ENCODE data around the gene EYA4.

The EYA4 gene

DNA sequence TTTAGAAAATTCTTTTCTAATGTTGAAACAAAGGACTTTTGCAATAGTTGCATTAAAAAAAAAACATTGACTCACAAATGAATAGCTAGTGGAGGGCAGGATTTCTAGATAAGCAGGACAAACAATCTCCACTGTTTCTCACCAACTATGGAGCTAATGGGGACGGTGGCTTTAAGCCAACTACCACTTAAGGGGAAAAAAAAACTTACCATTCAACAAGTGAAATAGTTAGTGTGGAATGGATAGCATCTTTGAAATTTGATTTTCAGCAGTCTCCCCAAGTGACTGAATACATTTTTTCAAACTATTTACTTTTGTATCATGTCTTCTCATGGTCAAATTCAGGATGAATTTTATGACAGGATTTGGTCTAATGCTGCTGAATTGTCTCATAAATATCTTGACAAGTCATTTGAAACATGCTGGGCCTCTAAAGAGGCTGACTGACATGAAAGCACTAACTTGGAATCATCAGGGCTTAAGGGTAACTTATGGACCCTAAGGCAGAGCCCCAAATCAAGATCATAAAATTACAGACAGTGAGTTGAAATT lies 100.5 kb downstream of the EYA4 start:
- no peak for DNase-seq (ENCODE audit: insufficient read length, low spot score)
- no peak for FAIRE-seq

GRCh38 chr6:133343220-133343619 lies 102.1 kb downstream of the EYA4 start:
- FAIRE-seq (no peak), DNase-seq (ENCODE audit: insufficient read length, low spot score) (no peak)

- FAIRE-seq (no peak), DNase-seq (ENCODE audit: insufficient read length, low spot score) (no peak)
Measured at GRCh38 chr6:133348846-133349245, 107.7 kb downstream of the EYA4 start.

GRCh38 chr6:133350928-133351327 lies 109.8 kb downstream of the EYA4 start:
- FAIRE-seq (no peak), DNase-seq (ENCODE audit: insufficient read length, low spot score) (no peak)

- FAIRE-seq (no peak), DNase-seq (ENCODE audit: insufficient read length, low spot score) (no peak)
Measured at GRCh38 chr6:133352046-133352445, 110.9 kb downstream of the EYA4 start.

GRCh38 chr6:133353061-133353460 lies 111.9 kb downstream of the EYA4 start:
- DNase-seq (ENCODE audit: insufficient read length, low spot score) (no peak), FAIRE-seq (no peak)

DNA sequence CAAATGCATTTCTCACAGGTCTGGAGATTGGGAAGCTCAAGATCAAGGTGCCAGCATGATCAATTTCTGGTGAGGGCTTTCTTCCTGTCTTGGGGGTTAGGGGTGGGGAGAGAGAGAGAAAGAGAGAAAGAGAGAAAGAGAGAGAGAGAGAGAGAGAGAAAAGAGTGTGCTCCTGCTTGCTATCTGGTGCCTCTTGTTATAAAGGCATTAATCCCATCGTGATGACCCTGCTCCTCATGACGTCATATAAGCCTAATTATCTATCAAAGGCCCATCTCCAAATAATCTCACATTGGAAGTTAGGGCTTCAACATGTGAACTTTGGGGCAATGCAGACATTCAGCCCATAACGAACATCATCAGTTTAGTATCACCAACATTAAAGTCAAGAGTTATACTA lies 114.8 kb downstream of the EYA4 start:
- DNase-seq (ENCODE audit: insufficient read length, low spot score) (no peak), FAIRE-seq (no peak)

DNA sequence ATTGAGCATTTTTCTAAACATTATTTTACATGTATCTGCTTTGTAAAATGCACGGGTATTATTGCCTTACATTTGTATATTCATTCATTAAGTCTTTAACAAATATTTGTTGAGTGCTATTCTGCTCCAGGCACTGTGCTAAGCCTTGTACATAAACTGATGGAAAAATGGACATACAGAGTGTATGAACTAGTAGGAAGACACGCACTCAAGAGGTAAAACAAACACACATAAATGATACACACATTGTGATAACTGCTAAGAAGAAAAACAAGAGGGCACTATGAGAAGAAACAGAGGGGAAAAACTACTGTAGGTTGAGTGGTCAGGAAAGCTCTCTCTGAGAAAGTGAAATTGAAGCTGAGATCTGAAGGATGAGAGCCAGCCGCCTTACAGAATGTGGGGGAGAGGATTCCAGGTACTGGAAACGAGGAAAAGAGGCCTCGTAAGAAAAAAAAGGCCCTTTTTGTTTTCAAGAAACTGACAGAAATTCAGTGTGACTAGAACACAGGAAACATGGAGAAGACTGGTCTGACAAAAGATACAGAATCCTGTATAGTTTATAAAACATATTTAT lies 117.5 kb downstream of the EYA4 start:
- DNase-seq (ENCODE audit: insufficient read length, low spot score) (no peak), FAIRE-seq (no peak)

GRCh38 chr6:133359256-133359655 lies 118.1 kb downstream of the EYA4 start:
- FAIRE-seq (no peak), DNase-seq (ENCODE audit: insufficient read length, low spot score) (no peak)

GRCh38 chr6:133359760-133360159 lies 118.6 kb downstream of the EYA4 start:
- DNase-seq (ENCODE audit: insufficient read length, low spot score), result no peak
- FAIRE-seq, result no peak

DNA sequence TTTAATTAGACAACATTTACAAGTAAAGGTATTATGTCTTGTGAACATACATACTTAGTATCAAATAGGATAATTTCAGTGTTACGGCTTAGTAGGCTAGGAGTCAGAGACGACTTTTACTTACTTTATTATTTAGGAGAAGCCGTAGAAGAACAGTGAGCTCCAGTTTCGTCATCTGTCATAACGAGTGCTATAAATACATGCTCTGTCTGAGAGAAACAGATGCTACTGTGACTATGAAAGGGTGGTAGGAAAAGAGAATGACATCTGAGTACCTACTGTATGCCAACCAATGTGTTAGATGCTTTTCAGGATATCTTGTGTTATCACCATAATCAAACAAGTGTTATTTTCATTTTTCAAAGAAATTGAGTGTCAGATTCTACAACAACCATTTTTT lies 119.0 kb downstream of the EYA4 start:
- no peak for FAIRE-seq
- DNase-seq (ENCODE audit: insufficient read length, low spot score), result no peak

DNA sequence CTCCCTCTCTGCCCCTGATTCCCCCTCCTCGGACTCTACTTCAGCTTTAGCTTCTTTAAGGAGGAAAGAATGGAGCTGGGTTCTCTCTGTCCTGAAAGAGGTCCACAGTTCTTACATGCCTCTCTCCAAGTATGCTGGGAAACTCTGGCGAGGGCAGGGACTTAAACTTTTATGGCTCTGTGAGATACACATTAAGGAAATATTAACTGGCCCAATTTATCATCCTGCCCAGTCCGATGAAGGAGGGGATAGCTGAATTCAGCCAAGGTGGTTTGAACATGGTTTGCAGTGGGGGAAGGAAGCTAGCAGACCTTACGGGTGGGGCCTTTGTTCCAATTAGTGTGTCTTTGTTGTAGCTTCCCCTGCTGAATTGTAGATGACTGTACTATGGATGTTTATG lies 121.7 kb downstream of the EYA4 start:
- no peak for DNase-seq (ENCODE audit: insufficient read length, low spot score)
- FAIRE-seq, result no peak

DNA sequence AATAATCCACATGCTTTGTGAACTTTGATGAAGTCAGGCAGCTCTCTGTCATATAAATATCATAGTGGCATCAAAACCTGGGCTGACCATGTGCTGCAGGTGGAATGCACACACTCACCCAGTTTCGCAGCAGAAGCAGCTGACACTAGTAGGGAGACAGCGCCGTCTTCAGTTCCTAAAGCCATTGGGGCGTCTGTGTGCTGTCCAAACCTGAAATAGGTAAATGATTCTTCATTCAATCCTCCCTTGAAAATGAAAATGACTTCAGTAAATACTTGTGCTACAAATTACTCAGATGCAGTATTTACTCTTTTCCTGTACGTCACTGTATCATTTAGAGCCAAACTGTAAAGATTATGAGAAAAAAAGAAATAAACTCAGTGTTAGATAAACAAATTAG lies 127.5 kb downstream of the EYA4 start:
- FAIRE-seq (no peak), DNase-seq (ENCODE audit: insufficient read length, low spot score) (no peak)

DNA sequence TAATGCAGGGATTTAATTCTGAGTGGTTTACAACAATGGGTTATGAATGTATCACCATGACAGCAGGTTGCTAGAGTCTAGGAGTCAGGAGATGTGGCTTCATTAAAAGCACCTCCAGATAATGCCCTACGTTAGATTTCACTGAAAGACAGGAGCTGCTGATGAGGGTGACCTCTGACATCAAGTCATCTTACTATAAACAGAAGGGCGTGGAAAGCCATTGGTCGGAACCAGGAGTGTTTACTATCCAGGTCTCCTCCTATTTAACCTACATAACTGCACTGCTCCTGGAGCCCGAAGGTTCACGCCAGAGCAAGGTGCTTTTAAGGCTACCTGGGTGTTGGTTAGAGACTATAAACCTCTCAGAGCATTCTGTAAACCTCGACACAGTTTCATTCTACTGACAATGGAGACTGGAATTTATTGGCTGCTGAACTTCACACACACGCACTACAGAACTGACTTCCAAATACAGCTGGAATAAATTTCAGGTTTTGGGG lies 128.7 kb downstream of the EYA4 start:
- DNase-seq (ENCODE audit: insufficient read length, low spot score) (no peak), FAIRE-seq (no peak)

DNA sequence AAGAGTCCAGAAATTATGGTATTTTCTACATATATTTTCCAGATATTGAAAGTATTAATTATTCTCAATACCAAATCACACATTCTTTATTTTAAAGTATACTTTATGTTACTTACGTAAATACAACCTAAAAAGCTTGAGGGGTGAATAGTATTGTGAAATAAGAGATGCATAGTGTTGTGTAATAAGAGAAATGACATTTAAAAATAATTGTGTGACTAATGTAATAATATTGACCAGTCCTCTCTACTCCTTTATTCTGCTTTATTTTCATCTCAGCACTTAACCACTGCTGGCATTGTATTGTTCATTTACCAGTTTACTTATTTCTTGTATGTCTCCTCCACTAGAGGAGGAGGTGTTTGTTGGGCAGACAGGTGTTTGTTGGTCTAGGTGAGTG lies 135.6 kb downstream of the EYA4 start:
- DNase-seq (ENCODE audit: insufficient read length, low spot score) (no peak), FAIRE-seq (no peak)

- no peak for DNase-seq (ENCODE audit: insufficient read length, low spot score)
- no peak for FAIRE-seq
Measured at GRCh38 chr6:133377219-133377618, 136.1 kb downstream of the EYA4 start.

DNA sequence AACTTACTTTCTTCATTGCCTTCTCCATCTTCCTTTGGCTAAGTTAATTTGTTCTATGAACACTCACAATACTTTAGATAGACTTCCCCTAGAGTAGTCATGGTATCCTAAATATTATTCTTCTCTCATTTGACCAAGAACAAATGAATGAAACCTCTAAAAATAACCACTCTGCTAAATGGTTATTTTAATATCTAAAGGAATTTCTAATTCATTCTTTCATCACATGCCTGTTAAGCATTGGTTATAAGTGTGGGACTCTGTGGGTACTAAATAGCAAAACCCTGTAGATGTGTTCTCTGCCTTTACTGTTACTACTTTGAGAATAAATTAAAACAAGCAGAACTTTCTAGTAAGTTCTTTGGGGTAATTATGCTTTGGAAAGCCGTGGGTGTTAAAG lies 138.9 kb downstream of the EYA4 start:
- DNase-seq (ENCODE audit: insufficient read length, low spot score) (no peak), FAIRE-seq (no peak)

DNA sequence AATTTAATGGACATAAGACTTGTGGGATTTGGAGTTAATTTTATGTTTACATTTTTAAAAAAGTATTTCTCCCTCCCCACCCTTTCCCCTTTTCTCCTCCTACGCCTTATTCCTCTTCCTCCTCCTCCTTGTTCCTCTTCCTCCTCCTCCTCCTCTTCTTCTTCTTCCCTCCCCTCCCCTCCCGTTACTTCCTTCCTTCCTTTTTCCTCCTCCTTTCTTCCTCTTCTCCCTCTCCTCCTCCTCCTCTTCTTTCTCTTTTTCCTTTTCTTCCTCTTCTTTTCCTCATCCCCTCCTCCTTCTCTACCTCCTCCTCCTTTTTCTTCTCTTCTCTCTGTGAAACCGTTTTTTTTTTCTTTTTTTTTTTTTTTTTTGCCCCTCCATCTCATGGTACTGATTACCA lies 139.6 kb downstream of the EYA4 start:
- FAIRE-seq (no peak), DNase-seq (ENCODE audit: insufficient read length, low spot score) (no peak)

GRCh38 chr6:133388731-133389130 lies 147.6 kb downstream of the EYA4 start:
- DNase-seq (ENCODE audit: insufficient read length, low spot score) (no peak), FAIRE-seq (no peak)

- DNase-seq (ENCODE audit: insufficient read length, low spot score) (no peak), FAIRE-seq (no peak)
Measured at GRCh38 chr6:133390168-133390567, 149.0 kb downstream of the EYA4 start.

- DNase-seq (ENCODE audit: insufficient read length, low spot score), result no peak
- no peak for FAIRE-seq
Measured at GRCh38 chr6:133392015-133392414, 150.9 kb downstream of the EYA4 start.

DNA sequence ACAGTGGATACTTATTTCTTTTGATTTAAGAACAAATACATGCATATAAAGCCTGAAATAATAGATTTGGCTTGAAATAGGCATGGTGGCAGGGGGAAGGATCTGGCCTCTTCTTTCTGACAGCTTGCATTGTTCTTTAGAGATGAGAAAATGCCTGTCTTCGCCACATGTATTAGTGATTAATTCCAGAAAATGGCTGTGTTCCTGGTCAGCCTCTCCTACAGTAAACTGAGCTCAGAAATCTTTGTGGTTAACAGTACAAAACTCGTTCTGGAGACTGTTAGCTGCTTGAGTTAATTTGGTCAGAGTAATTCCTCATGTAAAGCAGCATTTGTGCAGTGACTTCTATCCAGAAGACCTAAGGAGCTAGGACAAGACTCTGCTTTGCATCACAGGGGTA lies 151.5 kb downstream of the EYA4 start:
- no peak for FAIRE-seq
- no peak for DNase-seq (ENCODE audit: insufficient read length, low spot score)

DNA sequence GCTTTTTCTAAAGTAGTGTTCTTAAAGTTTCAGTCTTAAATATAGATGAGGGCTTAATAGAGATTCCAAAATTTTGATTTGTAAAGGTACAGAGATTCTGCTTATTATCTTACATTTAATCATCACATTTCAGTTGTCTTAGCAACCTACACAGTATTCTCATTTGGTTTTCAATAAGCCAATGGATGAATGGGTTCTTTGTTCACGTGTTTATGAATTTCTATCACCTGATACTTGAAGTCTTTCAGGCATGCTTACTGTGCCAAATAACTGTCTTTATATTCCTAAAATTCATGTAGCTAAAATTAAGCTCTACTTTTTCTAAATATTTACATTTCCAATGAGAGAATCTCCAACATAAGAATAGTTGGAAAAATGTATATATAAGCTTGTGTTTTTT lies 152.7 kb downstream of the EYA4 start:
- FAIRE-seq (no peak), DNase-seq (ENCODE audit: insufficient read length, low spot score) (no peak)
